A549 (cell line): ENCODE results near the gene PTPN1. TPM values are rescaled to one million over a fixed set of nuclear protein-coding genes. Genes with fewer than 3 reads are reported as not detected.

ENCODE experiments used
- ATAC-seq, 2 experiments: fragments of 200-7000 bp in 1 of 2; fragments of >200 bp in 1 of 2; cut with Nextera tagmentation in 1 of 2; cut with Tn5 transposase in 1 of 2; 3 replicates each; pipeline versions ENCODE4 v1.8.0 to v1.9.1; 2018 to 2020; ENCODE audit warnings: mild to moderate bottlenecking in 1 of 2, moderate library complexity in 1 of 2
- CTCF ChIA-PET: fragments of 300-600 bp; sonication (Branson Sonifier 250); formaldehyde crosslinking; extraction: SDS; loops from one replicate; lab custom pipeline; 2021; ENCODE audit warnings: antibody characterized with exemption, inconsistent platforms; lab: Yijun Ruan, JAX
- POLR2A ChIA-PET: fragments of 350-600 bp; formaldehyde crosslinking; extraction: SDS; loops from one replicate; lab custom pipeline; 2021; ENCODE audit warnings: antibody characterized with exemption, inconsistent platforms; lab: Yijun Ruan, JAX
- DNase-seq, 2 experiments: peaks; one replicate each; pipeline versions ENCODE4 v3.0.0 to v3.0.0-alpha.2; 2011 to 2016; ENCODE audit warnings: low read depth in 1 of 2, low spot score in 1 of 2
- FAIRE-seq: peaks from 2 replicates; lab custom pipeline; 2011; peaks lifted over from hg19 to GRCh38; lab: Jason Lieb, UNC
- H3K27ac ChIP-seq, 2 experiments: fragments of >200 bp; sonication (Bioruptor Twin); formaldehyde crosslinking; 3 replicates each; pipeline ENCODE4 v1.5.1; 2016 to 2017
- H3K4me1 ChIP-seq: fragments of >200 bp; sonication (Bioruptor Twin); formaldehyde crosslinking; 3 replicates; pipeline ENCODE4 v1.6.1; 2016
- H3K4me2 ChIP-seq: fragments of >200 bp; sonication (Bioruptor Twin); formaldehyde crosslinking; 3 replicates; pipeline ENCODE4 v1.6.1; 2016
- H3K4me3 ChIP-seq: fragments of >200 bp; sonication (Bioruptor Twin); formaldehyde crosslinking; 3 replicates; pipeline ENCODE4 v1.5.1; 2016
- H3K9me3 ChIP-seq: fragments of >200 bp; sonication (Bioruptor Twin); formaldehyde crosslinking; 3 replicates; pipeline ENCODE4 v1.6.1; 2016
- CBX2 ChIP-seq: fragments of 200-600 bp; sonication (generic); IDR thresholded peaks from 2 replicates; pipeline ENCODE4 v1.6.1; 2016; ENCODE audit warnings: low read depth, mild to moderate bottlenecking, borderline replicate concordance
- FOXS1 ChIP-seq: fragments of 250-450 bp; sonication (Bioruptor Pico); IDR thresholded peaks from 2 replicates; pipeline ENCODE4 v1.5.0; 2020; ENCODE audit warnings: mild to moderate bottlenecking, moderate library complexity
- HDAC2 ChIP-seq: fragments of 200-600 bp; sonication (generic); IDR thresholded peaks from 2 replicates; pipeline ENCODE4 v1.6.1; 2016
- HOXB5 ChIP-seq: fragments of 250-450 bp; sonication (Bioruptor Pico); IDR thresholded peaks from 2 replicates; pipeline ENCODE4 v1.5.0; 2020; ENCODE audit warnings: mild to moderate bottlenecking, moderate library complexity
- JUNB ChIP-seq: fragments of >200 bp; sonication (Bioruptor Twin); formaldehyde crosslinking; IDR thresholded peaks from 2 replicates; pipeline ENCODE4 v1.6.1; 2016
- KDM5A ChIP-seq: fragments of 200-600 bp; sonication (generic); IDR thresholded peaks from 2 replicates; pipeline ENCODE4 v1.6.1; 2016; ENCODE audit warnings: antibody characterized with exemption, mild to moderate bottlenecking
- NFE2L2 ChIP-seq: fragments of 150-350 bp; conservative IDR thresholded peaks from 2 replicates; pipeline ENCODE4 v1.6.1; 2014; ENCODE audit warnings: low read length
- NPAS2 ChIP-seq: fragments of 250-450 bp; sonication (Bioruptor Pico); IDR thresholded peaks from 2 replicates; pipeline ENCODE4 v1.8.0; 2022; ENCODE audit warnings: mild to moderate bottlenecking, moderate library complexity, borderline replicate concordance
- PBX3 ChIP-seq: IDR thresholded peaks from 2 replicates; pipeline ENCODE4 v1.6.1; 2012
- PHF8 ChIP-seq: fragments of 200-600 bp; sonication (generic); IDR thresholded peaks from 2 replicates; pipeline ENCODE4 v1.6.1; 2016; ENCODE audit warnings: low read depth, mild to moderate bottlenecking, antibody characterized with exemption, moderate library complexity, borderline replicate concordance
- POLR2AphosphoS2 ChIP-seq: conservative IDR thresholded peaks from 2 replicates; pipeline ENCODE4 v1.6.1; 2012; ENCODE audit warnings: low read length, improper control_type of control experiment, inconsistent platforms
- RARB ChIP-seq: fragments of 250-450 bp; sonication (Bioruptor Pico); IDR thresholded peaks from 2 replicates; pipeline ENCODE4 v1.8.0; 2021; ENCODE audit warnings: mild to moderate bottlenecking, moderate library complexity
- ZSCAN20 ChIP-seq: fragments of 250-450 bp; sonication (Bioruptor Pico); IDR thresholded peaks from 2 replicates; pipeline ENCODE4 v1.8.0; 2022; ENCODE audit warnings: mild to moderate bottlenecking, moderate library complexity
- WGBS: methylation state at CpG from one replicate; pipeline ENCODE4 v1.1.6; 2017; ENCODE audit errors: missing lambda C conversion rate; 5-methylcytosine and 5-hydroxymethylcytosine counted together
- polyA plus RNA-seq, 4 experiments: library from polyadenylated mRNA; depleted of rRNA in 3 of 4; stranded (reverse); fragments of >200 nt; fragmentation: RNase III in 1 of 4; extraction: RNeasy Plus Mini Kit Qiagen cat#74134 plus additional on column Dnase treatment in 1 of 4; gene quantifications; 2 replicates in 3 of 4; 3 replicates in 1 of 4; pipeline ENCODE4 v1.2.3, GENCODE V29; 2011 to 2017
- TF ChIP-seq, protein P1 (sequence below): fragments of >200 bp; sonication (Bioruptor Twin); formaldehyde crosslinking; IDR thresholded peaks from 2 replicates; pipeline ENCODE4 v1.6.1; 2016
- TF ChIP-seq, protein P2 (sequence below): fragments of 250-450 bp; sonication (Bioruptor Pico); IDR thresholded peaks from 2 replicates; pipeline ENCODE4 v1.5.0; 2020; ENCODE audit warnings: low read depth, mild to moderate bottlenecking, moderate library complexity
- TF ChIP-seq, protein P3 (sequence below): fragments of 250-450 bp; sonication (Bioruptor Pico); IDR thresholded peaks from 2 replicates; pipeline ENCODE4 v1.5.0; 2021; ENCODE audit warnings: mild to moderate bottlenecking, moderate library complexity, borderline replicate concordance

Gene PTPN1
- polyA plus RNA-seq, 2 of the 4 experiments (the other 2 are of a cell fraction), result 23.2 to 24.3 TPM

- no peak for DNase-seq
- CTCF ChIA-PET, result interaction anchor here (0.6 to 16.2 kb wide), 8 partner anchors 10 to 490 kb away, joined by 3 to 322 read pairs (median 4); partner anchors contain the start of gene CEBPB
- POLR2A ChIA-PET, result no interaction called here
- H3K9me3 ChIP-seq, result no peaks in the 10 kb centered on the region
- H3K27ac ChIP-seq, result peak overlapping the region in 1 of 2 experiments; percentile 1; a peak in 2 of 6 replicates
- no peak overlapping the region for H3K4me3 ChIP-seq
- WGBS, result 89% methylated on average over 2 of the region's 2 CpGs
- TF ChIP-seq NFE2L2, result no peak
- no peak for TF ChIP-seq ZSCAN20 (CRISPR knock-in tag)
- TF ChIP-seq, protein P1, sequence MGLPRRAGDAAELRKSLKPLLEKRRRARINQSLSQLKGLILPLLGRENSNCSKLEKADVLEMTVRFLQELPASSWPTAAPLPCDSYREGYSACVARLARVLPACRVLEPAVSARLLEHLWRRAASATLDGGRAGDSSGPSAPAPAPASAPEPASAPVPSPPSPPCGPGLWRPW, result no peak
- TF ChIP-seq, all 56 proteins: peak for 0
- Histone ChIP-seq H3K4me2 (no peak overlapping the region), H3K4me1 (peaks cover 19% of the 10 kb centered on the region)
- ATAC-seq (no peak), FAIRE-seq (no peak)
Measured at GRCh38 chr20:50468378-50468798, 41.8 kb upstream of the PTPN1 start.

DNA sequence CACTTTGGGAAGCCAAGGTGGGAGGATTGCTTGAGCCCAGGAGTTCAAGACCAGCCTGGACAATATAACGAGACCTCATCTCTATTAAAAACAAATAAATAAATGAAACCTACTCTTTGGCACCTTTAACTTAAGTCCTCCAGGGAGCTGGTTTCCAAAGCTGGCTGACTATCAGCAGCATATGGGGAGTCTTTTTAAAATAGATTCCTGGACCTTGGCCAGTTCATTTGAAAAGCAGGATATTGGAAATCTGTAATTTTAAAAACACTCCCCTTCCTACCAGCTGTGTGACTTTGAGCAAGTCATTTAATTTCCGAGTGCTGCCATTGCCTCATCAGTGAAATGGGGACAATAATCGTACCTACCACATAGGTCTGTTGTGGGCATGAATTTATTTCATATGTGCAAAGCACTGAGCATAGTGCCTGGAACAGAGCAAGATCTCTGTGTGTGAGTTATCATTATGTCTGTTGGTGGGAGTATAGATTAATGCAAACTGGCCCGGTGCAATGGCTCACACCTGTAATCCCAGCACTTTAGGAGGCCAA is 40.9 kb upstream of the PTPN1 start:
- Histone ChIP-seq H3K4me1 (peaks cover 11% of the 10 kb centered on the region; the same call in 2 of the 3 replicates), H3K4me2 (no peak overlapping the region), H3K9me3 (no peaks in the 10 kb centered on the region), H3K27ac (peak overlapping the region in 1 of 2 experiments; percentile 30; a peak in 1 of 6 replicates), H3K4me3 (no peak overlapping the region)
- ChIA-PET CTCF (interaction anchor here (0.8 to 16.2 kb wide), 8 partner anchors 10 to 284 kb away, joined by 3 to 322 read pairs (median 4); partner anchors contain the start of gene CEBPB), POLR2A (no interaction called here)
- DNase-seq (no peak), ATAC-seq (no peak), FAIRE-seq (no peak)
- 81% methylated on average over 4 of the region's 4 CpGs for WGBS
- no peak for TF ChIP-seq RARB (CRISPR knock-in tag)
- TF ChIP-seq POLR2AphosphoS2, result no peak
- TF ChIP-seq, protein P2, sequence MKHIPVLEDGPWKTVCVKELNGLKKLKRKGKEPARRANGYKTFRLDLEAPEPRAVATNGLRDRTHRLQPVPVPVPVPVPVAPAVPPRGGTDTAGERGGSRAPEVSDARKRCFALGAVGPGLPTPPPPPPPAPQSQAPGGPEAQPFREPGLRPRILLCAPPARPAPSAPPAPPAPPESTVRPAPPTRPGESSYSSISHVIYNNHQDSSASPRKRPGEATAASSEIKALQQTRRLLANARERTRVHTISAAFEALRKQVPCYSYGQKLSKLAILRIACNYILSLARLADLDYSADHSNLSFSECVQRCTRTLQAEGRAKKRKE (CRISPR knock-in tag), result no peak
- TF ChIP-seq HOXB5 (CRISPR knock-in tag), result no peak
- TF ChIP-seq KDM5A, result no peak
- TF ChIP-seq HDAC2, result no peak
- no peak for TF ChIP-seq PHF8
- no peak for TF ChIP-seq PBX3

- 78% methylated on average over 2 of the region's 2 CpGs for WGBS
Measured at GRCh38 chr20:50469796-50470195, 40.4 kb upstream of the PTPN1 start.

More at GRCh38 chr20:50469796-50470195, 40.4 kb upstream of the PTPN1 start:
- peak overlapping the region in 1 of 2 experiments; percentile 5; a peak in 2 of 6 replicates for H3K27ac ChIP-seq
- DNase-seq (no peak), ATAC-seq (no peak), FAIRE-seq (no peak)
- POLR2A ChIA-PET, result no interaction called here
- H3K9me3 ChIP-seq, result no peaks in the 10 kb centered on the region
- CTCF ChIA-PET, result interaction anchor here (0.8 to 16.2 kb wide), 8 partner anchors 9 to 284 kb away, joined by 3 to 322 read pairs (median 4); partner anchors contain the start of gene CEBPB
- H3K4me2 ChIP-seq, result no peak overlapping the region
- peaks cover 8% of the 10 kb centered on the region; the same call in 2 of the 3 replicates for H3K4me1 ChIP-seq
- no peak overlapping the region for H3K4me3 ChIP-seq
- TF ChIP-seq POLR2AphosphoS2 (no peak), NPAS2 (CRISPR knock-in tag) (no peak), CBX2 (no peak), JUNB (no peak), FOXS1 (CRISPR knock-in tag) (no peak)
- TF ChIP-seq, protein P3, sequence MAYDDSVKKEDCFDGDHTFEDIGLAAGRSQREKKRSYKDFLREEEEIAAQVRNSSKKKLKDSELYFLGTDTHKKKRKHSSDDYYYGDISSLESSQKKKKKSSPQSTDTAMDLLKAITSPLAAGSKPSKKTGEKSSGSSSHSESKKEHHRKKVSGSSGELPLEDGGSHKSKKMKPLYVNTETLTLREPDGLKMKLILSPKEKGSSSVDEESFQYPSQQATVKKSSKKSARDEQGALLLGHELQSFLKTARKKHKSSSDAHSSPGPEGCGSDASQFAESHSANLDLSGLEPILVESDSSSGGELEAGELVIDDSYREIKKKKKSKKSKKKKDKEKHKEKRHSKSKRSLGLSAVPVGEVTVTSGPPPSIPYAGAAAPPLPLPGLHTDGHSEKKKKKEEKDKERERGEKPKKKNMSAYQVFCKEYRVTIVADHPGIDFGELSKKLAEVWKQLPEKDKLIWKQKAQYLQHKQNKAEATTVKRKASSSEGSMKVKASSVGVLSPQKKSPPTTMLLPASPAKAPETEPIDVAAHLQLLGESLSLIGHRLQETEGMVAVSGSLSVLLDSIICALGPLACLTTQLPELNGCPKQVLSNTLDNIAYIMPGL (CRISPR knock-in tag), result no peak
